CD4-positive, alpha-beta T cell treated with Interleukin-15 for 1 hour (primary cell): ENCODE data around the gene UBLCP1.
"Not testable (repeated sequence)": the region's sequence is repeated elsewhere in the genome, so short reads cannot be mapped to it uniquely, and the experiment has no call there.

ENCODE experiments used
- DNase-seq: peaks from one replicate; pipeline ENCODE4 v3.0.0-alpha.2; 2020

The UBLCP1 gene

GRCh38 chr5:159252195-159252594 lies 10.9 kb upstream of the UBLCP1 start:
- DNase-seq = no peak

- DNase-seq = no peak
Observed at GRCh38 chr5:159257007-159257406, 6.1 kb upstream of the UBLCP1 start.

GRCh38 chr5:159257629-159258283 lies 5.3 kb upstream of the UBLCP1 start:
- DNase-seq = no peak

- DNase-seq = no peak
Observed at GRCh38 chr5:159258361-159258760, 4.7 kb upstream of the UBLCP1 start.

GRCh38 chr5:159260212-159260611 lies 2.9 kb upstream of the UBLCP1 start:
- DNase-seq = not testable (repeated sequence)

GRCh38 chr5:159262472-159262858 lies 625 bp upstream of the UBLCP1 start:
- DNase-seq = no peak

- DNase-seq = no peak
Observed at GRCh38 chr5:159263569-159263905, 447 bp downstream of the UBLCP1 start.

- DNase-seq = not testable (repeated sequence)
Observed at GRCh38 chr5:159266764-159267163, 3.7 kb downstream of the UBLCP1 start.

GRCh38 chr5:159269723-159270122 lies 6.6 kb downstream of the UBLCP1 start:
- no peak for DNase-seq

GRCh38 chr5:159273923-159274322 lies 10.8 kb downstream of the UBLCP1 start:
- no peak for DNase-seq

GRCh38 chr5:159274676-159275075 lies 11.6 kb downstream of the UBLCP1 start:
- DNase-seq = no peak

GRCh38 chr5:159286420-159287035 lies 23.4 kb downstream of the UBLCP1 start:
- no peak for DNase-seq

- no peak for DNase-seq
Observed at GRCh38 chr5:159290741-159291140, 27.7 kb downstream of the UBLCP1 start.

GRCh38 chr5:159294921-159295320 lies 31.8 kb downstream of the UBLCP1 start:
- DNase-seq = no peak

- DNase-seq = not testable (repeated sequence)
Observed at GRCh38 chr5:159297300-159297699, 34.2 kb downstream of the UBLCP1 start.

GRCh38 chr5:159301466-159301865 lies 38.4 kb downstream of the UBLCP1 start:
- DNase-seq = no peak

GRCh38 chr5:159301929-159302860 lies 39.1 kb downstream of the UBLCP1 start:
- DNase-seq = peak; percentile 20

- no peak for DNase-seq
Observed at GRCh38 chr5:159303286-159303685, 40.2 kb downstream of the UBLCP1 start.

- DNase-seq = no peak
Observed at GRCh38 chr5:159304961-159305595, 42.0 kb downstream of the UBLCP1 start.

- no peak for DNase-seq
Observed at GRCh38 chr5:159309689-159310433, 46.8 kb downstream of the UBLCP1 start.

GRCh38 chr5:159310511-159310910 lies 47.4 kb downstream of the UBLCP1 start:
- DNase-seq = peak; percentile 30

- no peak for DNase-seq
Observed at GRCh38 chr5:159311063-159311462, 48.0 kb downstream of the UBLCP1 start.

- no peak for DNase-seq
Observed at GRCh38 chr5:159313197-159313596, 50.1 kb downstream of the UBLCP1 start.
